GM20000 (cell line): ENCODE results near the gene ST6GALNAC2.
A peak's percentile ranks its signal among the peaks of the same experiment; 100 is the strongest.
"Not testable (repeated sequence)": the region's sequence is repeated elsewhere in the genome, so short reads cannot be mapped to it uniquely, and the experiment has no call there.

Experiments used
- DNase-seq: peaks from one replicate; pipeline ENCODE4 v3.0.0; 2012; ENCODE audit warnings: low spot score
- CTCF ChIP-seq: IDR thresholded peaks from 2 replicates; pipeline ENCODE4 v1.5.1; 2012; ENCODE audit warnings: mild to moderate bottlenecking, control low read depth; ENCODE audit errors: extremely low read depth, missing control alignments

ST6GALNAC2 gene

GRCh38 chr17:76524598-76525512 is 60.8 kb downstream of the ST6GALNAC2 start:
- no peak for TF ChIP-seq CTCF
- no peak for DNase-seq

GRCh38 chr17:76523084-76524037 is 62.3 kb downstream of the ST6GALNAC2 start:
- DNase-seq = peak; percentile 85
- peak; percentile 98 for TF ChIP-seq CTCF

GRCh38 chr17:76521683-76522082 is 64.0 kb downstream of the ST6GALNAC2 start:
- DNase-seq = not testable (repeated sequence)

- no peak for TF ChIP-seq CTCF
- no peak for DNase-seq
Measured at GRCh38 chr17:76521262-76521661, 64.4 kb downstream of the ST6GALNAC2 start.

GRCh38 chr17:76519048-76519966 is 66.4 kb downstream of the ST6GALNAC2 start:
- no peak for TF ChIP-seq CTCF
- no peak for DNase-seq

- no peak for TF ChIP-seq CTCF
- no peak for DNase-seq
Measured at GRCh38 chr17:76517638-76518038, 68.0 kb downstream of the ST6GALNAC2 start.
